ENCODE results near the gene BLNK. TPM values are rescaled to one million over a fixed set of nuclear protein-coding genes. Genes with fewer than 3 reads are reported as not detected.

BLNK gene
- total and polyA plus RNA-seq, 8 donors, result 1.3 to 38.5 (median 21.1) TPM

GRCh38 chr10:96285331-96285752, 14.0 kb upstream of the BLNK start:
- no peak for DNase-seq
- TF ChIP-seq POLR2A (IDR thresholded peaks at IDR 0.05), result no peak
- TF ChIP-seq EP300 (IDR thresholded peaks at IDR 0.05), result no peak
- no peak for TF ChIP-seq CTCF (IDR thresholded peaks at IDR 0.05)
- no peak for TF ChIP-seq POLR2AphosphoS5 (IDR thresholded peaks at IDR 0.05)
- H3K4me3 ChIP-seq, result no peak overlapping the region
- no peaks in the 10 kb centered on the region for H3K36me3 ChIP-seq
- H3K27ac ChIP-seq, result no peak overlapping the region
- intact Hi-C loops (cut with DNase I; ENCODE audit: low total_unique reads), result no loop called here
- H3K9me3 ChIP-seq, result no peaks in the 10 kb centered on the region
- 71 to 94% (median 81%) methylated on average over 8 of the region's 8 CpGs for WGBS, 5 donors
- H3K4me1 ChIP-seq, result peaks cover 9 to 21% (median 17%) of the 10 kb centered on the region in 4 donors
- no peaks in the 10 kb centered on the region for H3K27me3 ChIP-seq

GRCh38 chr10:96283756-96284155, 12.4 kb upstream of the BLNK start:
- no peaks in the 10 kb centered on the region for H3K36me3 ChIP-seq
- no peak overlapping the region for H3K4me3 ChIP-seq
- TF ChIP-seq POLR2AphosphoS5 (IDR thresholded peaks at IDR 0.05), result no peak
- no peak for TF ChIP-seq EP300 (IDR thresholded peaks at IDR 0.05)
- TF ChIP-seq CTCF (IDR thresholded peaks at IDR 0.05), result no peak
- TF ChIP-seq POLR2A (IDR thresholded peaks at IDR 0.05), result no peak
- no peaks in the 10 kb centered on the region for H3K9me3 ChIP-seq
- intact Hi-C loops (cut with DNase I; ENCODE audit: low total_unique reads), result no loop called here
- H3K27ac ChIP-seq, result no peak overlapping the region
- WGBS, 5 donors, result 75 to 84% (median 78%) methylated on average over 6 of the region's 6 CpGs
- peaks cover 9 to 21% (median 17%) of the 10 kb centered on the region in 4 donors for H3K4me1 ChIP-seq
- no peaks in the 10 kb centered on the region for H3K27me3 ChIP-seq
- no peak for DNase-seq

GRCh38 chr10:96283351-96283750, 12.0 kb upstream of the BLNK start:
- Histone ChIP-seq H3K4me3 (no peak overlapping the region), H3K27ac (no peak overlapping the region), H3K36me3 (no peaks in the 10 kb centered on the region), H3K4me1 (peaks cover 9 to 19% (median 15%) of the 10 kb centered on the region in 4 donors), H3K27me3 (no peaks in the 10 kb centered on the region), H3K9me3 (no peaks in the 10 kb centered on the region)
- TF ChIP-seq CTCF (IDR thresholded peaks at IDR 0.05) (no peak), POLR2A (IDR thresholded peaks at IDR 0.05) (no peak), EP300 (IDR thresholded peaks at IDR 0.05) (no peak), POLR2AphosphoS5 (IDR thresholded peaks at IDR 0.05) (no peak)
- DNase-seq, result no peak
- intact Hi-C loops (cut with DNase I; ENCODE audit: low total_unique reads), result no loop called here
- WGBS, 5 donors, result 56 to 78% (median 64%) methylated on average over 2 of the region's 2 CpGs

- no peak for DNase-seq
- H3K4me3 ChIP-seq, result no peak overlapping the region
- H3K9me3 ChIP-seq, result no peaks in the 10 kb centered on the region
- intact Hi-C loops (cut with DNase I; ENCODE audit: low total_unique reads), result no loop called here
- H3K27me3 ChIP-seq, result no peaks in the 10 kb centered on the region
- WGBS, 5 donors, result 84 to 93% (median 88%) methylated on average over 3 of the region's 3 CpGs
- H3K36me3 ChIP-seq, result no peaks in the 10 kb centered on the region
- no peak for TF ChIP-seq EP300 (IDR thresholded peaks at IDR 0.05)
- TF ChIP-seq CTCF (IDR thresholded peaks at IDR 0.05), result no peak
- TF ChIP-seq POLR2AphosphoS5 (IDR thresholded peaks at IDR 0.05), result no peak
- no peak for TF ChIP-seq POLR2A (IDR thresholded peaks at IDR 0.05)
- H3K4me1 ChIP-seq, result peaks cover 0 to 7% (median 2%) of the 10 kb centered on the region in 4 donors
- H3K27ac ChIP-seq, result no peak overlapping the region
Observed at GRCh38 chr10:96281444-96282029, 10.2 kb upstream of the BLNK start.

Measured in stomach (tissue), 9 donors.